Liver (tissue), 3 donors: Measurements from ENCODE around the gene CHKA.

Experiments
- EGR1 ChIP-seq, 2 donors: IDR thresholded peaks; 2 replicates each; pipeline ENCODE4 v1.6.1; 2016 to 2018; ENCODE audit warnings: antibody characterized with exemption in 2 of 2, low read depth in 2 of 2
- GABPA ChIP-seq, 2 donors: IDR thresholded peaks in 1 of 2; conservative IDR thresholded peaks in 1 of 2; 2 replicates each; pipeline ENCODE4 v1.6.1; 2016; ENCODE audit warnings: antibody characterized with exemption in 2 of 2, mild to moderate bottlenecking in 1 of 2, moderate library complexity in 1 of 2
- JUND ChIP-seq, 2 donors: IDR thresholded peaks; 2 replicates each; pipeline ENCODE4 v1.6.1; 2016; ENCODE audit warnings: antibody characterized with exemption in 2 of 2
- RAD21 ChIP-seq, 2 donors: IDR thresholded peaks; 2 replicates each; pipeline ENCODE4 v1.6.1; 2016; ENCODE audit warnings: antibody characterized with exemption in 2 of 2, mild to moderate bottlenecking in 2 of 2
- REST ChIP-seq: IDR thresholded peaks from 2 replicates; pipeline ENCODE4 v1.6.1; 2016; ENCODE audit warnings: antibody characterized with exemption, mild to moderate bottlenecking
- RXRA ChIP-seq, 2 donors: IDR thresholded peaks; 2 replicates each; pipeline ENCODE4 v1.6.1; 2017 to 2018; ENCODE audit warnings: antibody characterized with exemption in 2 of 2, mild to moderate bottlenecking in 1 of 2
- TAF1 ChIP-seq: conservative IDR thresholded peaks from 2 replicates; pipeline ENCODE4 v1.6.1; 2016; ENCODE audit warnings: antibody characterized with exemption, mild to moderate bottlenecking
- TF ChIP-seq, protein P1 (sequence below): fragments of 150-350 bp; IDR thresholded peaks from 2 replicates; pipeline ENCODE4 v1.5.1; 2017; ENCODE audit warnings: improper control_type of control experiment, low read depth, low read length; ENCODE audit not compliant: missing input control
- donor health status: healthy.
- donor health status: healthy.

GRCh38 chr11:68167474-68167873 lies 46.3 kb upstream of the CHKA start:
- TF ChIP-seq, protein P1, sequence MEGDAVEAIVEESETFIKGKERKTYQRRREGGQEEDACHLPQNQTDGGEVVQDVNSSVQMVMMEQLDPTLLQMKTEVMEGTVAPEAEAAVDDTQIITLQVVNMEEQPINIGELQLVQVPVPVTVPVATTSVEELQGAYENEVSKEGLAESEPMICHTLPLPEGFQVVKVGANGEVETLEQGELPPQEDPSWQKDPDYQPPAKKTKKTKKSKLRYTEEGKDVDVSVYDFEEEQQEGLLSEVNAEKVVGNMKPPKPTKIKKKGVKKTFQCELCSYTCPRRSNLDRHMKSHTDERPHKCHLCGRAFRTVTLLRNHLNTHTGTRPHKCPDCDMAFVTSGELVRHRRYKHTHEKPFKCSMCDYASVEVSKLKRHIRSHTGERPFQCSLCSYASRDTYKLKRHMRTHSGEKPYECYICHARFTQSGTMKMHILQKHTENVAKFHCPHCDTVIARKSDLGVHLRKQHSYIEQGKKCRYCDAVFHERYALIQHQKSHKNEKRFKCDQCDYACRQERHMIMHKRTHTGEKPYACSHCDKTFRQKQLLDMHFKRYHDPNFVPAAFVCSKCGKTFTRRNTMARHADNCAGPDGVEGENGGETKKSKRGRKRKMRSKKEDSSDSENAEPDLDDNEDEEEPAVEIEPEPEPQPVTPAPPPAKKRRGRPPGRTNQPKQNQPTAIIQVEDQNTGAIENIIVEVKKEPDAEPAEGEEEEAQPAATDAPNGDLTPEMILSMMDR: no peak
- TF ChIP-seq RXRA (IDR thresholded peaks at IDR 0.05): no peak
- TF ChIP-seq TAF1: no peak
- no peak for TF ChIP-seq RAD21 (IDR thresholded peaks at IDR 0.05)
- no peak for TF ChIP-seq GABPA (IDR thresholded peaks at IDR 0.05 in 1 of 2, conservative IDR thresholded peaks at IDR 0.05 in 1 of 2)
- TF ChIP-seq EGR1 (IDR thresholded peaks at IDR 0.05; ENCODE audit: low read depth in 2 of 2): no peak
- no peak for TF ChIP-seq JUND (IDR thresholded peaks at IDR 0.05)
- TF ChIP-seq REST: no peak
